K562 (cell line): ENCODE data around the gene MPIG6B. TPM values are rescaled to one million over a fixed set of nuclear protein-coding genes. Genes with fewer than 3 reads are reported as not detected.

Experiments used
- CC2D1A ChIP-seq: fragments of 450-650 bp; IDR thresholded peaks from 2 replicates; pipeline ENCODE4 v1.6.1; 2017; ENCODE audit warnings: mild to moderate bottlenecking
- GABPA ChIP-seq: fragments of 200-800 bp; sonication (Bioruptor generic); conservative IDR thresholded peaks from 2 replicates; pipeline ENCODE4 v1.6.1; 2016; ENCODE audit warnings: low read depth, missing genetic modification characterization, missing compliant biosample characterization
- HLTF ChIP-seq: fragments of 450-650 bp; IDR thresholded peaks from 2 replicates; pipeline ENCODE4 v1.6.1; 2016
- HOXB6 ChIP-seq: fragments of 250-450 bp; sonication (Bioruptor Pico); IDR thresholded peaks from 2 replicates; pipeline ENCODE4 v1.5.1; 2022; ENCODE audit warnings: mild to moderate bottlenecking, borderline replicate concordance
- MEF2A ChIP-seq: IDR thresholded peaks from 2 replicates; pipeline ENCODE4 v1.6.1; 2011; ENCODE audit warnings: low read depth, mild to moderate bottlenecking, low read length, moderate library complexity; ENCODE audit not compliant: control insufficient read depth
- MYC ChIP-seq, 2 experiments: fragments of 250-450 bp in 1 of 2; sonication (Bioruptor Pico) in 1 of 2; IDR thresholded peaks; 2 replicates each; pipeline versions ENCODE4 v1.5.1 to v1.6.1; 2012 to 2021; ENCODE audit warnings: low read depth in 2 of 2, borderline replicate concordance in 1 of 2, improper control_type of control experiment in 1 of 2, low read length in 1 of 2, mild to moderate bottlenecking in 1 of 2, moderate library complexity in 1 of 2
- NR2C1 ChIP-seq, 2 experiments: fragments of 450-650 bp; IDR thresholded peaks; 2 replicates each; pipeline ENCODE4 v1.6.1; 2017; ENCODE audit warnings: mild to moderate bottlenecking in 2 of 2, antibody characterized with exemption in 1 of 2, inconsistent platforms in 1 of 2, missing compliant biosample characterization in 1 of 2, missing genetic modification characterization in 1 of 2
- NR3C1 ChIP-seq: sonication (generic); formaldehyde crosslinking; IDR thresholded peaks from 2 replicates; pipeline ENCODE4 v1.8.1; 2022; ENCODE audit warnings: missing genetic modification reagents
- POLR3G ChIP-seq: IDR thresholded peaks from 2 replicates; pipeline ENCODE4 v1.6.1; 2011; ENCODE audit not compliant: insufficient read length, insufficient replicate concordance; ENCODE audit errors: extremely low read depth
- RNF2 ChIP-seq: sonication (generic); IDR thresholded peaks from 2 replicates; pipeline ENCODE4 v1.6.1; 2016
- TARDBP ChIP-seq: fragments of 450-650 bp; IDR thresholded peaks from 2 replicates; pipeline ENCODE4 v1.6.1; 2016
- TBP ChIP-seq: optimal IDR thresholded peaks from 2 replicates; pipeline ENCODE3; 2011; ENCODE audit warnings: low read depth, low read length, improper control_type of control experiment
- TCF7 ChIP-seq: sonication (generic); IDR thresholded peaks from 2 replicates; pipeline ENCODE4 v1.6.1; 2016; ENCODE audit warnings: antibody characterized with exemption, borderline replicate concordance
- TOE1 ChIP-seq, 2 experiments: fragments of 450-650 bp in 1 of 2; sonication (generic) in 1 of 2; formaldehyde crosslinking in 1 of 2; IDR thresholded peaks; 2 replicates each; pipeline versions ENCODE4 v1.7.1 to v1.8.0; 2016 to 2022; ENCODE audit warnings: borderline replicate concordance in 2 of 2, mild to moderate bottlenecking in 2 of 2, antibody characterized with exemption in 1 of 2, inconsistent platforms in 1 of 2, low read depth in 1 of 2, missing genetic modification reagents in 1 of 2, moderate library complexity in 1 of 2
- ZBTB8A ChIP-seq: fragments of 450-650 bp; IDR thresholded peaks from 2 replicates; pipeline ENCODE4 v1.6.1; 2018; ENCODE audit warnings: mild to moderate bottlenecking, moderate library complexity; ENCODE audit not compliant: partially characterized antibody
- ZKSCAN1 ChIP-seq: fragments of 150-350 bp; IDR thresholded peaks from 2 replicates; pipeline ENCODE4 v1.6.1; 2016; ENCODE audit warnings: low read depth, low read length
- ZNF232 ChIP-seq: sonication (generic); formaldehyde crosslinking; IDR thresholded peaks from 2 replicates; pipeline ENCODE4 v1.8.0; 2022; ENCODE audit warnings: mild to moderate bottlenecking, missing genetic modification reagents
- polyA plus RNA-seq, 8 experiments: library from polyadenylated mRNA; depleted of rRNA in 4 of 8; stranded (reverse) in 5 of 8; unstranded in 3 of 8; fragments of >200 nt; fragmentation: Nextera tagmentation in 2 of 8; fragmentation: Illumina TruSeq in 1 of 8; extraction: Ambion mirVana in 2 of 8; extraction: Trizol in 1 of 8; gene quantifications; 2 replicates each; pipeline versions ENCODE4 v1.2.1 to v1.2.3, GENCODE V29; 2011 to 2014; ENCODE audit warnings: inconsistent platforms in 1 of 8, missing spikeins in 1 of 8
- total RNA-seq, 7 experiments: library from RNA; depleted of rRNA in 6 of 7; stranded (reverse); fragments of >200 nt in 6 of 7; fragmentation: Illumina TruSeq in 2 of 7; extraction: Trizol in 2 of 7; gene quantifications; 2 replicates each; pipeline versions ENCODE4 v1.2.1 to v1.2.3, GENCODE V29; 2011 to 2021; ENCODE audit warnings: low replicate concordance in 1 of 7
- TF ChIP-seq, protein P1 (sequence below), 3 experiments: fragments of 200-800 bp in 1 of 3; fragments of 250-450 bp in 1 of 3; fragments of 450-650 bp in 1 of 3; sonication (Bioruptor Pico) in 1 of 3; sonication (Bioruptor generic) in 1 of 3; formaldehyde crosslinking in 1 of 3; IDR thresholded peaks; 2 replicates each; pipeline versions ENCODE4 v1.6.1 to v1.8.0; 2016 to 2022; ENCODE audit warnings: mild to moderate bottlenecking in 2 of 3, missing genetic modification characterization in 2 of 3, missing compliant biosample characterization in 1 of 3, moderate library complexity in 1 of 3
- TF ChIP-seq, protein P2 (sequence below): sonication (generic); formaldehyde crosslinking; IDR thresholded peaks from 2 replicates; pipeline ENCODE4 v1.8.1; 2023; ENCODE audit warnings: mild to moderate bottlenecking, missing genetic modification reagents
- TF ChIP-seq, protein P3 (sequence below): fragments of 450-650 bp; formaldehyde crosslinking; IDR thresholded peaks from 2 replicates; pipeline ENCODE4 v1.4.0; 2022; ENCODE audit warnings: mild to moderate bottlenecking, moderate library complexity

Gene MPIG6B
- total and polyA plus RNA-seq, 9 of the 15 experiments (the other 6 are each of a cell fraction or from before 2014, with no cell fraction given): 0.11 to 1.2 (median 0.28) TPM; not detected in 1

DNA sequence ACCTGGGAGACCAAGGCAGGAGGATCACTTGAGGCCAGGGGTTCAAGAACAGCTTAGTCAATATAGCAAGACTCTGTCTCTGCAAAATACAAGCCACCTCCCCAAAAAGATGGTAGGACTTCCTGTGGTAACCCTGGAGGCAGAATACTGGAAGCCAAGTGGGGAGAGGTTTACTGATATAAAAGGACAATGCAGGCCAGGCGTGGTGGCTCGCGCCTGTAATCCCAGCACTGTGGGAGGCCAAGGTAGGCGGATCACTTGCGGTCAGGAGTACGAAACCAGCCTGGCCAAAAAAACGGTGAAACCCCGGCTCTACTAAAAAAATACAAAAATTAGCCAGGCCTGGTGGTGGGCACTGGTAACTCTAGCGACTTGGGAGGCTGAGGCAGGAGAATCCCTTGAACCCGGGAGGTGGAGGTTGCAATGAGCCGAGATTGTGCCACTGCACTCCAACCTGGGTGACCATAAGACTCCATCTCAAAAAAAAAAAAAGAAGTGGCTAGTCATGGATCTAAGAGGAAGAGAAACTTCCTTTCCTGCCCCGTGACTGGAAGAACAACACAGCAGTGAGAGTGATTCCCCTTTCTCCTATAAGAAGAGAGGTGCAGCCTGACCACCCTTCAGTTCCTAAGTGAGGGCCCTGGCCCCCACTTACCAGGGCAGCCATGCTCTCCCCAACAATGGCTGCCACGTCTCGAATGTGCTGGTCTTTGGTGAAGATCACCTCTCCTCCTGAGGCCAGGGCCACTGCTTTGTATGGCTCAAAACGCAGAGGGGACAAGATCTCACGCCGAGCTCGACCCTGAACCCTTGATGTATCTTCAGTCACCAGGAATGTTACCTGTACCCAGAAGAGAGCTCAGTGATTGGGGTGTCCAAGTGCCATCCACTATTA, 45.4 kb downstream of the MPIG6B start (continued):
- TF ChIP-seq, protein P1, sequence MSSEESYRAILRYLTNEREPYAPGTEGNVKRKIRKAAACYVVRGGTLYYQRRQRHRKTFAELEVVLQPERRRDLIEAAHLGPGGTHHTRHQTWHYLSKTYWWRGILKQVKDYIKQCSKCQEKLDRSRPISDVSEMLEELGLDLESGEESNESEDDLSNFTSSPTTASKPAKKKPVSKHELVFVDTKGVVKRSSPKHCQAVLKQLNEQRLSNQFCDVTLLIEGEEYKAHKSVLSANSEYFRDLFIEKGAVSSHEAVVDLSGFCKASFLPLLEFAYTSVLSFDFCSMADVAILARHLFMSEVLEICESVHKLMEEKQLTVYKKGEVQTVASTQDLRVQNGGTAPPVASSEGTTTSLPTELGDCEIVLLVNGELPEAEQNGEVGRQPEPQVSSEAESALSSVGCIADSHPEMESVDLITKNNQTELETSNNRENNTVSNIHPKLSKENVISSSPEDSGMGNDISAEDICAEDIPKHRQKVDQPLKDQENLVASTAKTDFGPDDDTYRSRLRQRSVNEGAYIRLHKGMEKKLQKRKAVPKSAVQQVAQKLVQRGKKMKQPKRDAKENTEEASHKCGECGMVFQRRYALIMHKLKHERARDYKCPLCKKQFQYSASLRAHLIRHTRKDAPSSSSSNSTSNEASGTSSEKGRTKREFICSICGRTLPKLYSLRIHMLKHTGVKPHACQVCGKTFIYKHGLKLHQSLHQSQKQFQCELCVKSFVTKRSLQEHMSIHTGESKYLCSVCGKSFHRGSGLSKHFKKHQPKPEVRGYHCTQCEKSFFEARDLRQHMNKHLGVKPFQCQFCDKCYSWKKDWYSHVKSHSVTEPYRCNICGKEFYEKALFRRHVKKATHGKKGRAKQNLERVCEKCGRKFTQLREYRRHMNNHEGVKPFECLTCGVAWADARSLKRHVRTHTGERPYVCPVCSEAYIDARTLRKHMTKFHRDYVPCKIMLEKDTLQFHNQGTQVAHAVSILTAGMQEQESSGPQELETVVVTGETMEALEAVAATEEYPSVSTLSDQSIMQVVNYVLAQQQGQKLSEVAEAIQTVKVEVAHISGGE (CRISPR knock-in tag; IDR thresholded peaks at IDR 0.05): 0 out of 6 replicates have a peak, but pooled peaks of 1 of the 3 experiments have one; percentile 27
- TF ChIP-seq NR2C1 (IDR thresholded peaks at IDR 0.05) (no peak), NR2C1 (tag; IDR thresholded peaks at IDR 0.05) (no peak), ZBTB8A (no peak), ZNF232 (CRISPR knock-in tag) (no peak), TOE1 (IDR thresholded peaks at IDR 0.05; ENCODE audit: borderline replicate concordance) (no peak), TOE1 (CRISPR knock-in tag; IDR thresholded peaks at IDR 0.05; ENCODE audit: borderline replicate concordance, low read depth) (0 out of 2 replicates have a peak, but pooled peaks have one; percentile 83), TARDBP (no peak), GABPA (tag) (no peak), TBP (no peak), ZKSCAN1 (no peak), POLR3G (no peak), NR3C1 (CRISPR knock-in tag) (no peak), CC2D1A (peak; percentile 42; the same call in 1 of the 2 replicates), MYC (IDR thresholded peaks at IDR 0.05; ENCODE audit: low read depth, low read length) (no peak), MYC (CRISPR knock-in tag; IDR thresholded peaks at IDR 0.05; ENCODE audit: borderline replicate concordance, low read depth) (0 out of 2 replicates have a peak, but pooled peaks have one; percentile 33), TCF7 (no peak), RNF2 (no peak), HOXB6 (CRISPR knock-in tag) (peak; percentile 7; the same call in 1 of the 2 replicates), HLTF (0 out of 2 replicates have a peak, but pooled peaks have one; percentile 16), MEF2A (no peak)
- TF ChIP-seq, protein P2, sequence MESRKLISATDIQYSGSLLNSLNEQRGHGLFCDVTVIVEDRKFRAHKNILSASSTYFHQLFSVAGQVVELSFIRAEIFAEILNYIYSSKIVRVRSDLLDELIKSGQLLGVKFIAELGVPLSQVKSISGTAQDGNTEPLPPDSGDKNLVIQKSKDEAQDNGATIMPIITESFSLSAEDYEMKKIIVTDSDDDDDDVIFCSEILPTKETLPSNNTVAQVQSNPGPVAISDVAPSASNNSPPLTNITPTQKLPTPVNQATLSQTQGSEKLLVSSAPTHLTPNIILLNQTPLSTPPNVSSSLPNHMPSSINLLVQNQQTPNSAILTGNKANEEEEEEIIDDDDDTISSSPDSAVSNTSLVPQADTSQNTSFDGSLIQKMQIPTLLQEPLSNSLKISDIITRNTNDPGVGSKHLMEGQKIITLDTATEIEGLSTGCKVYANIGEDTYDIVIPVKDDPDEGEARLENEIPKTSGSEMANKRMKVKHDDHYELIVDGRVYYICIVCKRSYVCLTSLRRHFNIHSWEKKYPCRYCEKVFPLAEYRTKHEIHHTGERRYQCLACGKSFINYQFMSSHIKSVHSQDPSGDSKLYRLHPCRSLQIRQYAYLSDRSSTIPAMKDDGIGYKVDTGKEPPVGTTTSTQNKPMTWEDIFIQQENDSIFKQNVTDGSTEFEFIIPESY (CRISPR knock-in tag): peak; percentile 78; the same call in 1 of the 2 replicates
- TF ChIP-seq, protein P3, sequence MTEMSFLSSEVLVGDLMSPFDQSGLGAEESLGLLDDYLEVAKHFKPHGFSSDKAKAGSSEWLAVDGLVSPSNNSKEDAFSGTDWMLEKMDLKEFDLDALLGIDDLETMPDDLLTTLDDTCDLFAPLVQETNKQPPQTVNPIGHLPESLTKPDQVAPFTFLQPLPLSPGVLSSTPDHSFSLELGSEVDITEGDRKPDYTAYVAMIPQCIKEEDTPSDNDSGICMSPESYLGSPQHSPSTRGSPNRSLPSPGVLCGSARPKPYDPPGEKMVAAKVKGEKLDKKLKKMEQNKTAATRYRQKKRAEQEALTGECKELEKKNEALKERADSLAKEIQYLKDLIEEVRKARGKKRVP: 0 out of 2 replicates have a peak, but pooled peaks have one; percentile 16
